T-helper 1 cell (primary cell): Measurements from ENCODE around the gene GAS6.
"Not testable (repeated sequence)": the region's sequence is repeated elsewhere in the genome, so short reads cannot be mapped to it uniquely, and the experiment has no call there.

ENCODE experiments used
- DNase-seq, 5 donors: peaks; one replicate each; pipeline ENCODE4 v3.0.0-alpha.2; 2012 to 2020

GAS6 gene

GRCh38 chr13:113886561-113887112, 22.8 kb upstream of the GAS6 start:
- no peak for DNase-seq

GRCh38 chr13:113884821-113885220, 20.9 kb upstream of the GAS6 start:
- no peak for DNase-seq

GRCh38 chr13:113883921-113884804, 20.3 kb upstream of the GAS6 start:
- DNase-seq, result no peak

- DNase-seq, result no peak
These were observed 19.5 kb upstream of the GAS6 start for GRCh38 chr13:113883314-113883811.

DNA sequence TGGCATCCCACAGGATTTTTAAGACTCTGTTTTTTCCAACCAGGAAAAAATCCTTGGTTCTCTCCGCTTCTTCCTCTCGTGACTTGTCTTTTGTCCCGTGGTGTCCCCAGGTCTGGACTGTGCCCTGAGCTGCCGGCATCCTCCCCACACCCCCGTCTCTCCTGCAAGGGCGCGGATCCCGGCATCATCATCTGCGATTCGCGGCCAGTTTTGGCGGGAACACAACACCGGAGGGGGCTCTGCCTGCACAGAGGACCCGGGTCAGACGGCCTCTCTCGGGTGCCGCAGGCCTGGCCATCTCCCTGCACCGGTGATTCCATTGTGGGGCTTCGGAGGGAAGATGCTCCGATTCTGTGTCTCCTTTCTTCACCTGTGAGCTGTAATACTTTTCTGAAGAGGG, 18.8 kb upstream of the GAS6 start:
- no peak for DNase-seq

DNA sequence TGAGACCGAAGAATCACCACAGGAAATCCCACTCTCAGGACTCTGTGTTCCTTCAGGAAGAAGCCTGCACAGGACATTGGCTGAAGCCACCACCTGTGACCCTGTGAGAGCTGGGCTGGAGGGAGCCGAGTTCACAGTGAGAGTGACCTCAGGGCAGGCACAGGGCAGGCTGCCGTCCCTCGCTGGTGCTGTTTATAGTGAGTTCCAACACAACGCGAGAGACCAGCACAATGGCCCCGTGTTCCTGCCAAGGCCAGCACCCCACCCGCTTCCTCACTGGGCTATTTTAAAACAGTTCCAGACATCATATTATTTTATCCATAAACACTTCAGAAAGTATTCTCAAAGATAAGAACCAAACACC, 18.4 kb upstream of the GAS6 start:
- no peak for DNase-seq

DNA sequence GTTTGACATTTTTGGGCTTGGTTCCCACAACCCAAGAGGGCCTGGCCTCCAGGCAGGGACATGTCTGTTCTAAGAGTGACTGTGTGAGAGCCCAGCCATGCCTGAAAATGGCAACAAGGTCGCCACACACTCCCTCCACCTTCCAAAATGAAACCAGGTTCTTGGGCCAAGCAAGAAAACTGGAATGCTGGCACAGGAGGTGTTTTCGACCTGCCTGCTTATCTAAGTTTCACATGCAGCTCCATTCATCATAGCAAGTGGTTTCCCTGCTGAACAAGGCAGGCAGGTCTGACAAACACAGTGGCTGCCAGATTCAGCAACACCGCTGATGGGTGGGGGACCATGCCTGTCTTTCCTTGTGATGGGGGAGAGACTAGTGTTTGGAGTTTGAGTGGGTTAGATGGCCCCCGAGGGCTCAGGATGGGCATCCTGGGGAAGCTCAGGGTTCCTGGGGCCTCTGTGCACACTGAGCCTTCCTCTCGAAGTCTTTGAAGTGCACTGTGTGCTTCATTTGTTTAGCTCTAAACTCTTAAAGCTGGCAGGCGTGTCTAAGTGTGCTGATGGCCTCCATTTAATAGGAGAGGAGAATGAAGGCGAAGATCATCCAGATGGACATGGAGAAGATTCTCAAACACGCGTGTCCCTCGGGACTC, 17.9 kb upstream of the GAS6 start:
- no peak for DNase-seq

- no peak for DNase-seq
These were observed 17.1 kb upstream of the GAS6 start for GRCh38 chr13:113880651-113881611.

- no peak for DNase-seq
These were observed 15.9 kb upstream of the GAS6 start for GRCh38 chr13:113879494-113880360.

DNA sequence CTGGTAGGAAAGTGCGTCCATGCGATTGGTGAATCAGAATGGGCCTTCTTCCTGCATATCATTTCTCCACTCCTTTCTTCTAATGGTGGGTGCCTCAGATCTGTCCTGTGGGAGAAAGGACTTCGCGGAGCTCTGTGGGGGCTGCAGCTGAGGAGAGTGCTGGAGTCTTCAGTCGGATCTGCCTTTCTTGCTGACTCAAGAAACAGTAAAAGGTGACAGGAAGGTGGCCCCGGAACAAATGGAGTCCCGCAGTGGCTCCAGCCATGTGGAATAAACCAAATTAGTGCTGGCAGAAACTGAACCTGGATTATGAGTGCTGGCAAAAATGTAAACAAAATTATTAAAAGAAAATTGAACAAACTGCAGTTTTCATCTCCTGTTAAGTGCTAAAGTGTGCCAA, 15.1 kb upstream of the GAS6 start:
- no peak for DNase-seq

DNA sequence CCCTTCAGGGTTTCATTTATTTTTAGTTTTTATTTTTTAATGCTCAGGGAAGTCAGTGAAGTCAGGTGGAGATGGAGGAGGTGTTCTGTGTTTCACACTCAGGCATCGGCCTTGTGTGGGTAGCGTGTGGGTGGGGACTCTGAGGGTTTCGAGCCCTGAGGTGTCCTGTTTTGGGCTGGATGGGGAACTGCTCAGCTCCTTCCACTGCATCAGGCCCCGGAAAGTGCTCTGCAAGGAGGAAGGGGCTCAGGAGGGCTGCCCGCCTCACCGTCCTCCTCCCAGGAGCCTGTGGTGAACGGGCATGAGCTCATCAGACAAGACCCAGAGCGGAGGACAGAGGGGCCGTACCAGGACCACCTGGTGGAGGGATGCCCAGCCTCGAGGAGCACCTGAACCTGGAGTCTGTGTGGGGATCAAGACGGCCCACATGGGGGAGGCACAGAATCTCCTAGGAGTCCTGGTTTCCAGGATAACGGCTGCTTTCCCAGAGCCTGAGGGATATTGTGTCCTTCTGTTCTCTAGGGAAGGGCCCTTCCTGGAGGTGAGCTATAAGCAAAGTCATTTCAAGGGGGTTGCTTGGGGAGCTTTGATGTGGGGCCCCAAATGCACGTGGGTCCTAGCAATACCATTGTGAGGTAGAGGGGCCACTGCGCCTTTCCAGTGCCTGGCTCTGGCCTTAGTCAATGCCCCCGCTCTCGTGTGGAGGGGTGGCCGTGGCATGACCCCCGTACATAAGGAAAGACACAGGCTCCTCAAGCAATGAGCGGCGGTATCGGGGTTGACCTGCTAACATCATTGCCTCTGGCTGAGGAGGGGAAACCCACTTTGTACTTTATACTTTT, 13.5 kb upstream of the GAS6 start:
- no peak for DNase-seq

- DNase-seq, result no peak
These were observed 12.7 kb upstream of the GAS6 start for GRCh38 chr13:113876346-113877148.

DNA sequence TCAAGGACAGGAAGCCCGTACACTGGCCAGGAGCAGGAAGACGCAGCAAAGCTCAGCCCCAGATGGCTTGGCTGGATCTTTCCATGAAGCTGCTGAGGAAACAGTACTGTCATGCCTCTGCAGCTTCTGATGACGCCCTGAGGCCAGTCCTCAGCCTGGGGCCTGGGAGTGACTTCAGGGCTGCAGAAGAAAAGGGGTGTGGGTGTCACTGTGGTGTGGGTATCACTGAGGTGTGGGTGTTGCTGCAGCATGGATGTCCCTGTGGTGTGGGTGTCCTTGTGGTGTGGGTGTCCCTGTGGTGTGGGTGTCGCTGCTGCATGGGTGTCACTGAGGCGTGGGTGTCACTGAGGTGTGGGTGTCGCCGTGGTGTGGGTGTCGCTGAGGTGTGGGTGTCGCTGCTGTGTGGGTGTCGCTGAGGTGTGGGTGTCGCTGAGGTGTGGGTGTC, 12.0 kb upstream of the GAS6 start:
- no peak for DNase-seq

DNA sequence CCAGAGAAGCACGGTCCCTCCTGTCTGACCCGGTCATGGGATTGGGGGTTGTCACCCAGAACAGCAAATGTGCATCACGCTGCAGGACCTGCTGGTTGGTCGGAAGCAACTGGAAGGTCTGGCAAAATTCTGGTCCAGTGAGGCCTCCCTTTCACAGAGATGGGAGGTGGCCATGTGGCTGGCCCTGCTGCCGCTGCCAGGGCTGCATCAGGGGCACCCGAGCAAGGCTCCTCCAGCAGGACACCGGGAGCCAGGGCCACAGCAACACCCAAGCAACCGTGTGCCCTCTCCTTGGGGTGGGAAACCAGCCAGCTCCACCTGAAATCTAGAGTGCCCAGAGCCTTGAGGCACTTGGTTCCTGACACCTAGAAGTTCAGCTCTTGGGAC, 11.5 kb upstream of the GAS6 start:
- DNase-seq, result no peak

- DNase-seq, result no peak
These were observed 10.9 kb upstream of the GAS6 start for GRCh38 chr13:113874579-113875428.

- no peak for DNase-seq
These were observed 10.3 kb upstream of the GAS6 start for GRCh38 chr13:113874177-113874576.

GRCh38 chr13:113869263-113869662, 5.4 kb upstream of the GAS6 start:
- no peak for DNase-seq

DNA sequence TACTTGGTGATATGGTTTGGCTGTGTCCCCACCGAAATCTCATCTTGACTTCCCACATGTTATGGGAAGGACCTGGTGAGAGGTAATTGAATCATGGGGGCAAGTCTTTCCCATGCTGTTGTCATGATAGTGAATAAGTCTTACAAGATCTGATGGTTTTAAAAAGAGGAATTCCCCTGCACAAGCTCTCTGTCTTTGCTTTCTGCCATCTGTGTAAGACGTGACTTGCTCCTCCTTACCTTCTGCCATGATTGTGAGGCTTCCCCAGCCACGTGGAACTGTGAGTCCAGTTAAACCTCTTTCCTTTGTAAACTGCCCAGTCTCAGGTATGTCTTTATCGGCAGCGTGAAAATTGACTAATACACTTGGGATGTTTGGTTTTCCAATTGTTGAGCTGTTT, 4.0 kb upstream of the GAS6 start:
- not testable (repeated sequence) for DNase-seq

GRCh38 chr13:113865427-113865826, 1.6 kb upstream of the GAS6 start:
- DNase-seq, result no peak
